H1 (cell line): ENCODE measurements around the gene PLK4. TPM values are rescaled to one million over a fixed set of nuclear protein-coding genes. Genes with fewer than 3 reads are reported as not detected.

Experiments
- CTCF ChIA-PET: fragments of 300-600 bp; sonication (Branson Sonifier 250); formaldehyde crosslinking; loops from one replicate; lab custom pipeline; 2021; ENCODE audit not compliant: partially characterized antibody; lab: Charles Lee
- POLR2A ChIA-PET: fragments of 300-600 bp; sonication (Branson Sonifier 250); formaldehyde crosslinking; loops from one replicate; lab custom pipeline; 2021; ENCODE audit warnings: inconsistent platforms; ENCODE audit not compliant: partially characterized antibody; lab: Charles Lee
- DNase-seq, 2 experiments: peaks; one replicate each; pipeline versions ENCODE4 v3.0.0 to v3.0.0-alpha.2; 2010 to 2022; ENCODE audit warnings: low spot score in 2 of 2, low read depth in 1 of 2, mixed read lengths in 1 of 2
- FAIRE-seq: peaks from 2 replicates; lab custom pipeline; 2011; peaks lifted over from hg19 to GRCh38; lab: Jason Lieb, UNC
- H2AFZ ChIP-seq: 2 replicates; pipeline ENCODE4 v1.8.1; 2012; ENCODE audit warnings: low read length, inconsistent platforms
- H2AK5ac ChIP-seq: 2 replicates; pipeline ENCODE4 v1.6.1; 2013; ENCODE audit warnings: low read depth, low read length
- H2BK120ac ChIP-seq: replicated peaks from 2 replicates; pipeline ENCODE3; 2013; ENCODE audit warnings: low read depth, low read length, inconsistent platforms
- H2BK12ac ChIP-seq: 2 replicates; pipeline ENCODE4 v1.6.1; 2013; ENCODE audit warnings: low read depth, low read length
- H2BK15ac ChIP-seq: 2 replicates; pipeline ENCODE4 v1.6.1; 2013; ENCODE audit warnings: low read length
- H2BK20ac ChIP-seq: 2 replicates; pipeline ENCODE4 v1.6.1; 2013; ENCODE audit warnings: low read length
- H2BK5ac ChIP-seq: 2 replicates; pipeline ENCODE4 v1.6.1; 2013; ENCODE audit warnings: low read depth, low read length
- H3K14ac ChIP-seq: 2 replicates; pipeline ENCODE4 v1.6.1; 2013; ENCODE audit warnings: inconsistent platforms; ENCODE audit not compliant: insufficient read length
- H3K18ac ChIP-seq: 2 replicates; pipeline ENCODE4 v1.6.1; 2013; ENCODE audit warnings: low read length; ENCODE audit errors: extremely low read depth
- H3K23ac ChIP-seq: 2 replicates; pipeline ENCODE4 v1.6.1; 2013; ENCODE audit warnings: inconsistent platforms; ENCODE audit not compliant: insufficient read length
- H3K23me2 ChIP-seq: 2 replicates; pipeline ENCODE4 v1.6.1; 2013; ENCODE audit warnings: low read depth, low read length
- H3K27ac ChIP-seq: 2 replicates; pipeline ENCODE4 v1.6.1; 2011; ENCODE audit warnings: low read depth, low read length, inconsistent platforms
- H3K27me3 ChIP-seq, 4 experiments: replicated peaks in 1 of 4; 1 replicate in 1 of 4; 2 replicates in 3 of 4; pipeline versions ENCODE4 v1.6.1 to v1.8.1; 2011 to 2013; ENCODE audit warnings: low read length in 3 of 4, mild to moderate bottlenecking in 3 of 4, inconsistent platforms in 2 of 4, mixed read lengths in 2 of 4, moderate library complexity in 1 of 4; ENCODE audit not compliant: control insufficient read depth in 3 of 4, insufficient read depth in 3 of 4; ENCODE audit errors: extremely low read depth in 1 of 4
- H3K36me3 ChIP-seq, 4 experiments: 2 replicates each; pipeline versions ENCODE4 v1.6.1 to v1.8.1; 2011 to 2013; ENCODE audit warnings: mild to moderate bottlenecking in 4 of 4, low read length in 3 of 4, moderate library complexity in 2 of 4, control low read depth in 1 of 4, inconsistent platforms in 1 of 4; ENCODE audit not compliant: insufficient read depth in 4 of 4, control insufficient read depth in 2 of 4
- H3K4ac ChIP-seq: replicated peaks from 2 replicates; pipeline ENCODE3; 2013; ENCODE audit warnings: low read length, low read depth, mixed read lengths, inconsistent platforms; ENCODE audit not compliant: insufficient read length
- H3K4me1 ChIP-seq, 4 experiments: replicated peaks in 1 of 4; 1 replicate in 1 of 4; 2 replicates in 3 of 4; pipeline versions ENCODE4 v1.6.1 to v1.8.1; 2011 to 2013; ENCODE audit warnings: low read length in 3 of 4, inconsistent platforms in 2 of 4, mixed read lengths in 1 of 4; ENCODE audit not compliant: insufficient read depth in 4 of 4, control insufficient read depth in 3 of 4
- H3K4me2 ChIP-seq, 2 experiments: 2 replicates each; pipeline versions ENCODE4 v1.6.1 to v1.8.1; 2011 to 2013; ENCODE audit warnings: low read depth in 2 of 2, low read length in 2 of 2, control low read depth in 1 of 2, inconsistent platforms in 1 of 2, mild to moderate bottlenecking in 1 of 2; ENCODE audit not compliant: insufficient read depth in 1 of 2
- H3K4me3 ChIP-seq, 4 experiments: fragments of 200-600, 300-600 bp in 1 of 4; sonication (generic), shearing (Covaris generic), sonication (Bioruptor Twin) in 1 of 4; 2 replicates each; pipeline versions ENCODE4 v1.5.1 to v1.8.1; 2011 to 2016; ENCODE audit warnings: low read length in 4 of 4, low read depth in 3 of 4, control low read depth in 2 of 4, inconsistent platforms in 2 of 4, mild to moderate bottlenecking in 2 of 4, mixed read lengths in 1 of 4, moderate library complexity in 1 of 4; ENCODE audit not compliant: insufficient read depth in 2 of 4; ENCODE audit errors: extremely low read depth in 1 of 4
- H3K56ac ChIP-seq: replicated peaks from 2 replicates; pipeline ENCODE3; 2013; ENCODE audit warnings: low read depth, mild to moderate bottlenecking, mixed read lengths, low read length, inconsistent platforms; ENCODE audit not compliant: insufficient read length
- H3K79me1 ChIP-seq: 2 replicates; pipeline ENCODE4 v1.6.1; 2013; ENCODE audit warnings: low read depth, low read length, control low read depth
- H3K79me2 ChIP-seq, 2 experiments: 2 replicates each; pipeline versions ENCODE4 v1.6.1 to v1.8.1; 2012 to 2013; ENCODE audit warnings: low read length in 2 of 2, mild to moderate bottlenecking in 2 of 2, inconsistent platforms in 1 of 2; ENCODE audit not compliant: insufficient read depth in 2 of 2, control insufficient read depth in 1 of 2
- H3K9ac ChIP-seq, 4 experiments: replicated peaks in 1 of 4; 1 replicate in 1 of 4; 2 replicates in 3 of 4; pipeline versions ENCODE4 v1.6.1 to v1.8.1; 2011 to 2013; ENCODE audit warnings: low read depth in 3 of 4, low read length in 3 of 4, control low read depth in 2 of 4, mild to moderate bottlenecking in 2 of 4, moderate library complexity in 2 of 4, inconsistent platforms in 1 of 4; ENCODE audit errors: extremely low read depth in 1 of 4
- H3K9me3 ChIP-seq, 2 experiments: 2 replicates each; pipeline versions ENCODE4 v1.6.1 to v1.8.1; 2012 to 2013; ENCODE audit warnings: mild to moderate bottlenecking in 2 of 2, moderate library complexity in 2 of 2, control low read depth in 1 of 2, inconsistent platforms in 1 of 2, low read depth in 1 of 2, low read length in 1 of 2, mixed read lengths in 1 of 2; ENCODE audit not compliant: insufficient read depth in 2 of 2
- H4K20me1 ChIP-seq, 2 experiments: replicated peaks in 1 of 2; 2 replicates each; pipeline versions ENCODE3 to v1.8.1; 2011 to 2013; ENCODE audit warnings: inconsistent platforms in 2 of 2, low read length in 2 of 2, mild to moderate bottlenecking in 1 of 2; ENCODE audit not compliant: insufficient read depth in 2 of 2, control insufficient read depth in 1 of 2
- H4K5ac ChIP-seq: 2 replicates; pipeline ENCODE4 v1.6.1; 2013; ENCODE audit warnings: low read length, low read depth, mixed read lengths, inconsistent platforms; ENCODE audit not compliant: insufficient read length
- H4K8ac ChIP-seq: 2 replicates; pipeline ENCODE4 v1.8.0; 2013; ENCODE audit warnings: mild to moderate bottlenecking, moderate library complexity, low read length, inconsistent platforms; ENCODE audit not compliant: insufficient read depth; ENCODE audit errors: extremely low read depth
- H4K91ac ChIP-seq: replicated peaks from 2 replicates; pipeline ENCODE3; 2013; ENCODE audit warnings: low read length, mixed read lengths, inconsistent platforms; ENCODE audit not compliant: insufficient read length
- BACH1 ChIP-seq: IDR thresholded peaks from 2 replicates; pipeline ENCODE4 v1.6.1; 2012; ENCODE audit warnings: low read length, improper control_type of control experiment
- BRCA1 ChIP-seq: IDR thresholded peaks from 2 replicates; pipeline ENCODE4 v1.6.1; 2012; ENCODE audit warnings: low read depth, low read length, improper control_type of control experiment
- CBX8 ChIP-seq: fragments of 300-800, 300-1000 bp; sonication (generic); IDR thresholded peaks from 2 replicates; pipeline ENCODE4 v1.7.1; 2016; ENCODE audit warnings: low read depth, low read length, borderline replicate concordance
- CHD2 ChIP-seq: IDR thresholded peaks from 2 replicates; pipeline ENCODE4 v1.6.1; 2012; ENCODE audit warnings: low read length, improper control_type of control experiment
- CTBP2 ChIP-seq: IDR thresholded peaks from 2 replicates; pipeline ENCODE4 v1.7.0; 2011; ENCODE audit warnings: borderline replicate concordance, mild to moderate bottlenecking, moderate library complexity, mixed read lengths, low read length; ENCODE audit not compliant: insufficient read depth, insufficient read length
- KDM4A ChIP-seq: IDR thresholded peaks from one replicate; pipeline ENCODE4 v1.7.1; 2012; ENCODE audit warnings: low read depth, mild to moderate bottlenecking, moderate library complexity, low read length, inconsistent platforms; ENCODE audit not compliant: severe bottlenecking
- MAFK ChIP-seq: IDR thresholded peaks from 2 replicates; pipeline ENCODE4 v1.6.1; 2012; ENCODE audit warnings: low read depth, mild to moderate bottlenecking, improper control_type of control experiment, low read length
- POLR2AphosphoS5 ChIP-seq: IDR thresholded peaks from 2 replicates; pipeline ENCODE4 v1.6.1; 2011; ENCODE audit warnings: low read depth, low read length
- RFX5 ChIP-seq: IDR thresholded peaks from 2 replicates; pipeline ENCODE4 v1.6.1; 2011; ENCODE audit warnings: low read depth, low read length, improper control_type of control experiment, borderline replicate concordance
- RNF2 ChIP-seq: fragments of 200-900, 300-1000 bp; sonication (generic); IDR thresholded peaks from 2 replicates; pipeline ENCODE4 v1.7.1; 2016; ENCODE audit warnings: borderline replicate concordance, low read depth, mild to moderate bottlenecking, antibody characterized with exemption, low read length; ENCODE audit not compliant: poor library complexity, severe bottlenecking; ENCODE audit errors: missing control alignments
- RXRA ChIP-seq: IDR thresholded peaks from 2 replicates; pipeline ENCODE4 v1.6.1; 2011; ENCODE audit warnings: low read depth, mild to moderate bottlenecking, low read length, moderate library complexity; ENCODE audit not compliant: insufficient read depth
- SP1 ChIP-seq: IDR thresholded peaks from 2 replicates; pipeline ENCODE4 v1.6.1; 2011; ENCODE audit warnings: low read depth, low read length
- WGBS, 2 experiments: shearing (Covaris generic) in 1 of 2; methylation state at CpG; one replicate each; pipeline versions ENCODE4 v1.1.6 to v1.1.7; 2013 to 2015; ENCODE audit warnings: low lambda C conversion rate in 2 of 2, mixed read lengths in 2 of 2, inconsistent platforms in 1 of 2, low coverage in 1 of 2, missing lambda C conversion rate in 1 of 2; ENCODE audit not compliant: insufficient replicate concordance in 2 of 2, insufficient coverage in 1 of 2, insufficient read length in 1 of 2; ENCODE audit errors: extremely low coverage in 1 of 2, missing lambda C conversion rate in 1 of 2; 5-methylcytosine and 5-hydroxymethylcytosine counted together
- polyA plus RNA-seq, 7 experiments: library from polyadenylated mRNA; depleted of rRNA in 3 of 7; stranded (reverse) in 5 of 7; unstranded in 2 of 7; fragments of >200 nt in 5 of 7; fragments of 200-250 nt in 2 of 7; gene quantifications; 1 replicate in 5 of 7; 2 replicates in 1 of 7; 4 replicates in 1 of 7; pipeline versions ENCODE4 v1.2.1 to v1.2.3, GENCODE V29; 2011 to 2013; ENCODE audit warnings: missing spikeins in 2 of 7, mixed read lengths in 2 of 7
- total RNA-seq: library from RNA; stranded (reverse); fragmentation: NEBNext Ultra II Directional; extraction: Animal tissue kit (Norgen Biotek cat#: 25700); gene quantifications from 2 replicates; pipeline ENCODE4 v1.2.1, GENCODE V29; 2021

The PLK4 gene
- total and polyA plus RNA-seq, 2 of the 8 experiments (the other 6 are each of a cell fraction or from before 2014, with no cell fraction given), result 23.3 to 35.2 TPM

GRCh38 chr4:127856813-127857447 lies 23.8 kb upstream of the PLK4 start:
- Histone ChIP-seq H3K4me1 (peaks cover 2 to 17% (median 9%) of the 10 kb centered on the region in 4 experiments; a peak in 6 of 7 replicates), H3K23ac (no peak overlapping the region), H4K5ac (no peak overlapping the region), H3K27me3 (no peaks in the 10 kb centered on the region), H4K91ac (peak overlapping the region; percentile 44), H3K4ac (peak overlapping the region; percentile 36), H3K4me3 (no peak overlapping the region), H3K14ac (no peak overlapping the region), H3K79me2 (peaks cover 0 to 3% of the 10 kb centered on the region in 2 experiments; a peak in 1 of 4 replicates), H2AK5ac (0 out of 2 replicates have a peak overlapping the region, but pooled peaks have one; percentile 39), H4K8ac (no peak overlapping the region), H3K36me3 (no peaks in the 10 kb centered on the region), H4K20me1 (no peaks in the 10 kb centered on the region), H2BK5ac (peak overlapping the region; percentile 81), H3K4me2 (peak overlapping the region in 1 of 2 experiments; percentile 52; a peak in 1 of 4 replicates), H3K23me2 (no peaks in the 10 kb centered on the region), H2BK20ac (0 out of 2 replicates have a peak overlapping the region, but pooled peaks have one; percentile 7), H3K79me1 (no peaks in the 10 kb centered on the region), H2BK15ac (0 out of 2 replicates have a peak overlapping the region, but pooled peaks have one; percentile 88), H3K56ac (no peak overlapping the region), H3K9me3 (0 out of 4 replicates have a peak, but pooled peaks cover 0 to 4% of the 10 kb centered on the region in 2 experiments), H3K27ac (0 out of 2 replicates have a peak overlapping the region, but pooled peaks have one; percentile 13), H2AFZ (0 out of 2 replicates have a peak overlapping the region, but pooled peaks have one; percentile 2), H2BK12ac (peak overlapping the region; percentile 75), H2BK120ac (peak overlapping the region; percentile 62), H3K18ac (peak overlapping the region; percentile 48; the same call in 1 of the 2 replicates), H3K9ac (no peak overlapping the region)
- DNase-seq (no peak), FAIRE-seq (no peak)
- POLR2A ChIA-PET, result no interaction called here
- CTCF ChIA-PET, result interaction anchor here (0.7 kb wide), 1 partner anchor 20 kb away, joined by 3 read pairs; no protein-coding TSS in a partner anchor
- WGBS, 2 experiments, result 76% methylated on average over 4 of the region's 4 CpGs; no CpG with 5 or more reads in 1 of the 2 experiments
- TF ChIP-seq BACH1 (no peak), SP1 (no peak), CTBP2 (no peak), POLR2AphosphoS5 (no peak), RFX5 (no peak), RNF2 (no peak), MAFK (no peak), CBX8 (no peak), BRCA1 (no peak), CHD2 (no peak), KDM4A (no peak), RXRA (no peak)
